HepG2 (cell line): ENCODE data around the gene VCP. TPM values are rescaled to one million over a fixed set of nuclear protein-coding genes. Genes with fewer than 3 reads are reported as not detected.
A peak's percentile ranks its signal among the peaks of the same experiment; 100 is the strongest.

Experiments used
- ARNT ChIP-seq: fragments of 450-650 bp; IDR thresholded peaks from 2 replicates; pipeline ENCODE4 v1.6.1; 2017
- CBX1 ChIP-seq: IDR thresholded peaks from one replicate; pipeline ENCODE4 v1.6.1; 2016; ENCODE audit warnings: antibody characterized with exemption, low read depth
- ETV6 ChIP-seq: sonication (generic); formaldehyde crosslinking; conservative IDR thresholded peaks from 2 replicates; pipeline ENCODE4 v1.4.0; 2020; ENCODE audit warnings: missing genetic modification reagents
- HMG20B ChIP-seq: conservative IDR thresholded peaks from 2 replicates; pipeline ENCODE4 v1.6.1; 2016; ENCODE audit warnings: missing genetic modification reagents, missing compliant biosample characterization
- KDM4B ChIP-seq: sonication (generic); formaldehyde crosslinking; IDR thresholded peaks from 2 replicates; pipeline ENCODE4 v1.4.0; 2020; ENCODE audit warnings: missing genetic modification reagents
- MIER3 ChIP-seq: IDR thresholded peaks from 2 replicates; pipeline ENCODE4 v1.6.1; 2016; ENCODE audit warnings: missing compliant biosample characterization, borderline replicate concordance
- MXI1 ChIP-seq: IDR thresholded peaks from 3 replicates; pipeline ENCODE4 v1.6.1; 2012; ENCODE audit warnings: low read depth, low read length, inconsistent platforms, borderline replicate concordance
- NCOR1 ChIP-seq: fragments of 200-600 bp; sonication (generic); IDR thresholded peaks from 2 replicates; pipeline ENCODE4 v1.7.0; 2017; ENCODE audit warnings: antibody characterized with exemption, low read length, borderline replicate concordance
- POLR2AphosphoS5 ChIP-seq: IDR thresholded peaks from 2 replicates; pipeline ENCODE4 v1.6.1; 2012; ENCODE audit warnings: low read depth, low read length
- RBFOX2 ChIP-seq: fragments of 200-400 bp; formaldehyde crosslinking; IDR thresholded peaks from 2 replicates; pipeline ENCODE4 v1.6.1; 2017; ENCODE audit warnings: low read depth, mild to moderate bottlenecking, low read length
- RXRB ChIP-seq: IDR thresholded peaks from 2 replicates; pipeline ENCODE4 v1.6.1; 2016; ENCODE audit warnings: borderline replicate concordance, missing genetic modification reagents, missing compliant biosample characterization
- SMARCE1 ChIP-seq: fragments of 450-650 bp; IDR thresholded peaks from 2 replicates; pipeline ENCODE4 v1.6.1; 2017; ENCODE audit warnings: borderline replicate concordance
- SP2 ChIP-seq: sonication (generic); formaldehyde crosslinking; IDR thresholded peaks from 2 replicates; pipeline ENCODE4 v1.5.1; 2020; ENCODE audit warnings: mild to moderate bottlenecking, missing genetic modification reagents
- XBP1 ChIP-seq: sonication (generic); formaldehyde crosslinking; IDR thresholded peaks from 2 replicates; pipeline ENCODE4 v1.5.0; 2020; ENCODE audit warnings: missing genetic modification reagents
- YY1 ChIP-seq: IDR thresholded peaks from 2 replicates; pipeline ENCODE4 v1.6.1; 2011; ENCODE audit warnings: low read length, low read depth, moderate library complexity, mild to moderate bottlenecking; ENCODE audit not compliant: insufficient read depth, insufficient replicate concordance
- ZFP41 ChIP-seq: sonication (generic); formaldehyde crosslinking; IDR thresholded peaks from 2 replicates; pipeline ENCODE4 v1.4.0; 2020; ENCODE audit warnings: mild to moderate bottlenecking, missing genetic modification reagents, borderline replicate concordance
- ZFYVE20 ChIP-seq: sonication (generic); formaldehyde crosslinking; IDR thresholded peaks from 2 replicates; pipeline ENCODE4 v1.8.0; 2023; ENCODE audit warnings: low read depth, mild to moderate bottlenecking, moderate library complexity, missing genetic modification reagents, borderline replicate concordance
- ZMYM2 ChIP-seq: sonication (generic); formaldehyde crosslinking; IDR thresholded peaks from 2 replicates; pipeline ENCODE4 v1.8.0; 2022; ENCODE audit warnings: mild to moderate bottlenecking, missing genetic modification reagents
- ZNF230 ChIP-seq: sonication (generic); formaldehyde crosslinking; IDR thresholded peaks from 2 replicates; pipeline ENCODE4 v1.4.0; 2020; ENCODE audit warnings: mild to moderate bottlenecking, missing genetic modification reagents
- ZNF260 ChIP-seq: sonication (generic); formaldehyde crosslinking; IDR thresholded peaks from 2 replicates; pipeline ENCODE4 v1.4.0; 2020; ENCODE audit warnings: missing genetic modification reagents, low read depth, mild to moderate bottlenecking, borderline replicate concordance
- ZNF317 ChIP-seq: sonication (generic); formaldehyde crosslinking; IDR thresholded peaks from 2 replicates; pipeline ENCODE4 v1.5.0; 2020; ENCODE audit warnings: mild to moderate bottlenecking, missing genetic modification reagents
- ZNF563 ChIP-seq: sonication (generic); formaldehyde crosslinking; IDR thresholded peaks from 2 replicates; pipeline ENCODE4 v1.8.0; 2022; ENCODE audit warnings: mild to moderate bottlenecking, moderate library complexity, missing genetic modification reagents
- polyA plus RNA-seq, 8 experiments: library from polyadenylated mRNA; depleted of rRNA in 3 of 8; stranded (reverse) in 7 of 8; unstranded in 1 of 8; fragments of >200 nt; fragmentation: Illumina TruSeq in 4 of 8; extraction: Trizol in 4 of 8; gene quantifications; 2 replicates each; pipeline versions ENCODE4 v1.2.1 to v1.2.3, GENCODE V29; 2011 to 2016; ENCODE audit warnings: low read depth in 4 of 8, missing spikeins in 1 of 8, mixed read lengths in 1 of 8; ENCODE audit not compliant: insufficient read depth in 1 of 8
- total RNA-seq, 5 experiments: library from RNA; depleted of rRNA; stranded (reverse); fragments of >200 nt; fragmentation: Illumina TruSeq; extraction: Trizol; gene quantifications; 2 replicates each; pipeline ENCODE4 v1.2.3, GENCODE V29; 2016; ENCODE audit warnings: low read depth in 1 of 5
- TF ChIP-seq, protein P1 (sequence below): sonication (generic); formaldehyde crosslinking; IDR thresholded peaks from 2 replicates; pipeline ENCODE4 v1.8.0; 2022; ENCODE audit warnings: mild to moderate bottlenecking, missing genetic modification reagents, moderate library complexity
- TF ChIP-seq, protein P2 (sequence below): sonication (generic); formaldehyde crosslinking; IDR thresholded peaks from 2 replicates; pipeline ENCODE4 v1.5.1; 2020; ENCODE audit warnings: mild to moderate bottlenecking, missing genetic modification reagents, moderate library complexity
- TF ChIP-seq, protein P3 (sequence below): IDR thresholded peaks from 2 replicates; pipeline ENCODE4 v1.6.1; 2012; ENCODE audit warnings: low read length, improper control_type of control experiment

The VCP gene
- total and polyA plus RNA-seq, 2 of the 13 experiments (the other 11 are each of a cell fraction or from before 2014, with no cell fraction given), result 143 to 391 TPM

DNA sequence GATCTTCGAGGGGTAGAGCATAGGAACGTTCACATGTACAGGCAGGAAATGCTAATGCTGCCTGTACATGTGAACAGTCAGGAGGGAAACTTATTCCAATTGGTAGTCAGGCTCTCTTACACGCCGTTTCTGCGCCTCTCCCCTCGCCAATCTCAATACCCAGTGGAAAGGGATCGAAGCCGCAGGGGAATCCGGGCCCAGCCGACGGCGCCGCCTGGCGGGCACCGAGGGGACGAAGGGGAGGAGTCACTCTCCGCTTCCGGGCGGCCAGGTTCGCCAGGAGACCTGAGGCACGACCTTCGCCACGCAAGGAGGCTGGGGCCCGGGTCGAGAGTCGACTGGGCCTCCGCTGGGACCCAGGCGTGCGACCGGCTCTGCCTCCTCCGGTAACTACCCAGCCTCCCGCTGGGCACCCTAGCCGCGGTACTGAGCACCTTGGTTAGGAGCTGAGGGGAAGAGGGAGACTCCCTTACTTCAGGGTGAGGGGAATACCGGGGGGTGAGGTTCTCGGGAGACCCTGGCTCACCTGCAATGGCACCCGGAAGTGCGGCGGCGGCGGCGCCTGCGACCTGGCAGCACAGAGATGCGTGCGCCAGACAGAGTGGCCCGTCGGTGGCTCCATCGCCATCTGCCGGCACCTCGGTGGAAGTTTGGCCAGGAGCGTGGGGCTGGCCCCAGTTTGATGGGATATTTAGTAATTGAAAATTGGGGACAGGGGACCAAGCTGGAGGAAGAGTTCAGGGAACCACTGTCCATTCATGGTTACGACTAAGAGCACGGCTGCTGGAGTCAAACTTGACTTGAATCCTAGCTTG is 23.8 kb upstream of the VCP start, which contains the start of gene PIGO (continued):
- TF ChIP-seq MIER3 (CRISPR knock-in tag) (no peak; the same call in 1 of the 2 replicates), NCOR1 (peak; percentile 58; the same call in 1 of the 2 replicates), ETV6 (no peak; the same call in 1 of the 2 replicates), KDM4B (CRISPR knock-in tag) (0 out of 2 replicates have a peak, but pooled peaks have one; percentile 61), ZFP41 (CRISPR knock-in tag) (peak; percentile 49; the same call in 1 of the 2 replicates), POLR2AphosphoS5 (peak; percentile 89), CBX1 (no peak), RBFOX2 (peak; percentile 97), ZNF563 (peak; percentile 91), ARNT (no peak), XBP1 (CRISPR knock-in tag) (no peak), YY1 (peak; percentile 85), MXI1 (peak; percentile 72; the same call in 1 of the 3 replicates), ZNF317 (CRISPR knock-in tag) (no peak), SP2 (CRISPR knock-in tag) (peak; percentile 40; the same call in 1 of the 2 replicates), RXRB (CRISPR knock-in tag) (peak; percentile 47; the same call in 1 of the 2 replicates), ZNF260 (no peak), ZFYVE20 (CRISPR knock-in tag) (no peak), ZNF230 (CRISPR knock-in tag) (peak; percentile 98), HMG20B (CRISPR knock-in tag) (0 out of 2 replicates have a peak, but pooled peaks have one; percentile 31), SMARCE1 (no peak), ZMYM2 (CRISPR knock-in tag) (no peak; the same call in 1 of the 2 replicates)
- TF ChIP-seq, protein P1, sequence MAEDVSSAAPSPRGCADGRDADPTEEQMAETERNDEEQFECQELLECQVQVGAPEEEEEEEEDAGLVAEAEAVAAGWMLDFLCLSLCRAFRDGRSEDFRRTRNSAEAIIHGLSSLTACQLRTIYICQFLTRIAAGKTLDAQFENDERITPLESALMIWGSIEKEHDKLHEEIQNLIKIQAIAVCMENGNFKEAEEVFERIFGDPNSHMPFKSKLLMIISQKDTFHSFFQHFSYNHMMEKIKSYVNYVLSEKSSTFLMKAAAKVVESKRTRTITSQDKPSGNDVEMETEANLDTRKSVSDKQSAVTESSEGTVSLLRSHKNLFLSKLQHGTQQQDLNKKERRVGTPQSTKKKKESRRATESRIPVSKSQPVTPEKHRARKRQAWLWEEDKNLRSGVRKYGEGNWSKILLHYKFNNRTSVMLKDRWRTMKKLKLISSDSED (CRISPR knock-in tag), result no peak
- TF ChIP-seq, protein P2, sequence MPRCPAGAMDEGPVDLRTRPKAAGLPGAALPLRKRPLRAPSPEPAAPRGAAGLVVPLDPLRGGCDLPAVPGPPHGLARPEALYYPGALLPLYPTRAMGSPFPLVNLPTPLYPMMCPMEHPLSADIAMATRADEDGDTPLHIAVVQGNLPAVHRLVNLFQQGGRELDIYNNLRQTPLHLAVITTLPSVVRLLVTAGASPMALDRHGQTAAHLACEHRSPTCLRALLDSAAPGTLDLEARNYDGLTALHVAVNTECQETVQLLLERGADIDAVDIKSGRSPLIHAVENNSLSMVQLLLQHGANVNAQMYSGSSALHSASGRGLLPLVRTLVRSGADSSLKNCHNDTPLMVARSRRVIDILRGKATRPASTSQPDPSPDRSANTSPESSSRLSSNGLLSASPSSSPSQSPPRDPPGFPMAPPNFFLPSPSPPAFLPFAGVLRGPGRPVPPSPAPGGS, result peak; percentile 88
- TF ChIP-seq, protein P3, sequence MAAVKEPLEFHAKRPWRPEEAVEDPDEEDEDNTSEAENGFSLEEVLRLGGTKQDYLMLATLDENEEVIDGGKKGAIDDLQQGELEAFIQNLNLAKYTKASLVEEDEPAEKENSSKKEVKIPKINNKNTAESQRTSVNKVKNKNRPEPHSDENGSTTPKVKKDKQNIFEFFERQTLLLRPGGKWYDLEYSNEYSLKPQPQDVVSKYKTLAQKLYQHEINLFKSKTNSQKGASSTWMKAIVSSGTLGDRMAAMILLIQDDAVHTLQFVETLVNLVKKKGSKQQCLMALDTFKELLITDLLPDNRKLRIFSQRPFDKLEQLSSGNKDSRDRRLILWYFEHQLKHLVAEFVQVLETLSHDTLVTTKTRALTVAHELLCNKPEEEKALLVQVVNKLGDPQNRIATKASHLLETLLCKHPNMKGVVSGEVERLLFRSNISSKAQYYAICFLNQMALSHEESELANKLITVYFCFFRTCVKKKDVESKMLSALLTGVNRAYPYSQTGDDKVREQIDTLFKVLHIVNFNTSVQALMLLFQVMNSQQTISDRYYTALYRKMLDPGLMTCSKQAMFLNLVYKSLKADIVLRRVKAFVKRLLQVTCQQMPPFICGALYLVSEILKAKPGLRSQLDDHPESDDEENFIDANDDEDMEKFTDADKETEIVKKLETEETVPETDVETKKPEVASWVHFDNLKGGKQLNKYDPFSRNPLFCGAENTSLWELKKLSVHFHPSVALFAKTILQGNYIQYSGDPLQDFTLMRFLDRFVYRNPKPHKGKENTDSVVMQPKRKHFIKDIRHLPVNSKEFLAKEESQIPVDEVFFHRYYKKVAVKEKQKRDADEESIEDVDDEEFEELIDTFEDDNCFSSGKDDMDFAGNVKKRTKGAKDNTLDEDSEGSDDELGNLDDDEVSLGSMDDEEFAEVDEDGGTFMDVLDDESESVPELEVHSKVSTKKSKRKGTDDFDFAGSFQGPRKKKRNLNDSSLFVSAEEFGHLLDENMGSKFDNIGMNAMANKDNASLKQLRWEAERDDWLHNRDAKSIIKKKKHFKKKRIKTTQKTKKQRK, result no peak
